ENCODE data around the gene ATG16L2.
A peak's percentile ranks its signal among the peaks of the same experiment; 100 is the strongest.

The ATG16L2 gene

GRCh38 chr11:72829178-72829577 lies 15.0 kb downstream of the ATG16L2 start:
- DNase-seq, result no peak
- TF ChIP-seq POLR2A (IDR thresholded peaks at IDR 0.05; ENCODE audit: low read length) (no peak), GATA1 (IDR thresholded peaks at IDR 0.05; ENCODE audit: low read depth, low read length) (no peak)

- TF ChIP-seq GATA1 (IDR thresholded peaks at IDR 0.05; ENCODE audit: low read depth, low read length) (no peak), POLR2A (IDR thresholded peaks at IDR 0.05; ENCODE audit: low read length) (no peak)
- no peak for DNase-seq
Observed at GRCh38 chr11:72829884-72830533, 15.8 kb downstream of the ATG16L2 start.

GRCh38 chr11:72831521-72832300 lies 17.5 kb downstream of the ATG16L2 start:
- peak; percentile 66 to 80 for DNase-seq
- TF ChIP-seq POLR2A (IDR thresholded peaks at IDR 0.05; ENCODE audit: low read length) (no peak), GATA1 (IDR thresholded peaks at IDR 0.05; ENCODE audit: low read depth, low read length) (no peak)

- TF ChIP-seq POLR2A (IDR thresholded peaks at IDR 0.05; ENCODE audit: low read length) (no peak), GATA1 (IDR thresholded peaks at IDR 0.05; ENCODE audit: low read depth, low read length) (no peak)
- DNase-seq, result no peak
Observed at GRCh38 chr11:72832301-72833082, 18.3 kb downstream of the ATG16L2 start.

GRCh38 chr11:72833083-72833733 lies 19.0 kb downstream of the ATG16L2 start:
- TF ChIP-seq GATA1 (IDR thresholded peaks at IDR 0.05; ENCODE audit: low read depth, low read length), result no peak
- peak; percentile 20 for TF ChIP-seq POLR2A (IDR thresholded peaks at IDR 0.05; ENCODE audit: low read length)
- no peak for DNase-seq

GRCh38 chr11:72833811-72834493 lies 19.7 kb downstream of the ATG16L2 start:
- DNase-seq, result no peak
- TF ChIP-seq GATA1 (IDR thresholded peaks at IDR 0.05; ENCODE audit: low read depth, low read length) (no peak), POLR2A (IDR thresholded peaks at IDR 0.05; ENCODE audit: low read length) (no peak)

- DNase-seq, result no peak
- TF ChIP-seq POLR2A (IDR thresholded peaks at IDR 0.05; ENCODE audit: low read length) (no peak), GATA1 (IDR thresholded peaks at IDR 0.05; ENCODE audit: low read depth, low read length) (no peak)
Observed at GRCh38 chr11:72834905-72835304, 20.7 kb downstream of the ATG16L2 start.

- TF ChIP-seq GATA1 (IDR thresholded peaks at IDR 0.05; ENCODE audit: low read depth, low read length) (no peak), POLR2A (IDR thresholded peaks at IDR 0.05; ENCODE audit: low read length) (no peak)
- DNase-seq, result no peak
Observed at GRCh38 chr11:72836111-72836510, 21.9 kb downstream of the ATG16L2 start.

- no peak for TF ChIP-seq POLR2A (IDR thresholded peaks at IDR 0.05; ENCODE audit: low read length)
- TF ChIP-seq GATA1 (IDR thresholded peaks at IDR 0.05; ENCODE audit: low read depth, low read length), result no peak
- no peak for DNase-seq
Observed at GRCh38 chr11:72838691-72839305, 24.6 kb downstream of the ATG16L2 start.

- no peak for DNase-seq
- no peak for TF ChIP-seq POLR2A (IDR thresholded peaks at IDR 0.05; ENCODE audit: low read length)
- no peak for TF ChIP-seq GATA1 (IDR thresholded peaks at IDR 0.05; ENCODE audit: low read depth, low read length)
Observed at GRCh38 chr11:72840780-72841179, 26.6 kb downstream of the ATG16L2 start.

- DNase-seq, result no peak
- TF ChIP-seq GATA1 (IDR thresholded peaks at IDR 0.05; ENCODE audit: low read depth, low read length) (no peak), POLR2A (IDR thresholded peaks at IDR 0.05; ENCODE audit: low read length) (no peak)
Observed at GRCh38 chr11:72841397-72841796, 27.2 kb downstream of the ATG16L2 start.

- DNase-seq, result no peak
- TF ChIP-seq POLR2A (IDR thresholded peaks at IDR 0.05; ENCODE audit: low read length) (no peak), GATA1 (IDR thresholded peaks at IDR 0.05; ENCODE audit: low read depth, low read length) (no peak)
Observed at GRCh38 chr11:72842126-72842525, 27.9 kb downstream of the ATG16L2 start.

Measured in erythroblast (primary cell).